Kidney (tissue), 14 donors: ENCODE data around the gene NEURL1B. TPM values are rescaled to one million over a fixed set of nuclear protein-coding genes. Genes with fewer than 3 reads are reported as not detected.
A peak's percentile ranks its signal among the peaks of the same experiment; 100 is the strongest.

Experiments
- DNase-seq, 5 donors: peaks; one replicate each; pipeline ENCODE4 v3.0.0-alpha.2; 2013 to 2020
- FAIRE-seq: peaks from 2 replicates; lab custom pipeline; 2012; peaks lifted over from hg19 to GRCh38; lab: Jason Lieb, UNC
- H3K27ac ChIP-seq, 2 donors: one replicate each; pipeline ENCODE4 v1.7.0; 2013; ENCODE audit warnings: low read depth in 2 of 2, low read length in 2 of 2, inconsistent platforms in 1 of 2
- H3K27me3 ChIP-seq: one replicate; pipeline ENCODE4 v1.7.1; 2013; ENCODE audit warnings: low read length, inconsistent platforms; ENCODE audit not compliant: control insufficient read depth, insufficient read depth
- H3K36me3 ChIP-seq, 3 donors: one replicate each; pipeline versions ENCODE4 v1.7.0 to v1.7.1; 2013; ENCODE audit warnings: low read length in 3 of 3, control low read depth in 1 of 3, inconsistent platforms in 1 of 3; ENCODE audit not compliant: insufficient read depth in 3 of 3, control insufficient read depth in 2 of 3
- H3K4me1 ChIP-seq, 3 donors: one replicate each; pipeline versions ENCODE4 v1.7.0 to v1.7.1; 2013; ENCODE audit warnings: low read length in 3 of 3, inconsistent platforms in 1 of 3, low read depth in 1 of 3; ENCODE audit not compliant: control insufficient read depth in 2 of 3, insufficient read depth in 2 of 3
- H3K4me3 ChIP-seq, 3 donors: one replicate each; pipeline versions ENCODE4 v1.7.0 to v1.8.1; 2013; ENCODE audit warnings: low read length in 3 of 3, control low read depth in 1 of 3, inconsistent platforms in 1 of 3
- H3K9ac ChIP-seq, 3 donors: one replicate each; pipeline versions ENCODE4 v1.7.0 to v1.7.1; 2013; ENCODE audit warnings: low read length in 3 of 3, control low read depth in 1 of 3, inconsistent platforms in 1 of 3
- H3K9me3 ChIP-seq, 3 donors: one replicate each; pipeline versions ENCODE4 v1.7.0 to v1.7.1; 2013; ENCODE audit warnings: low read length in 3 of 3, control low read depth in 1 of 3, inconsistent platforms in 1 of 3; ENCODE audit not compliant: control insufficient read depth in 2 of 3, insufficient read depth in 1 of 3
- CTCF ChIP-seq: IDR thresholded peaks from 3 replicates; pipeline ENCODE4 v1.5.1; 2012; ENCODE audit warnings: mild to moderate bottlenecking, moderate library complexity, borderline replicate concordance; ENCODE audit not compliant: insufficient read depth; ENCODE audit errors: extremely low read depth
- intact Hi-C: fragments of 100-400 bp; cut with DNase I; formaldehyde crosslinking; loops from one replicate; pipeline ENCODE4 v1.11.1; 2022
- polyA plus RNA-seq: library from polyadenylated mRNA; stranded (reverse); fragments of 350-450 nt; fragmentation: Illumina TruSeq; extraction: RNeasy Lipid Tissue Mini Kit (QIAGEN cat#74804); gene quantifications from one replicate; pipeline ENCODE4 v1.2.3, GENCODE V29; 2014; ENCODE audit warnings: low read depth, low replicate concordance; ENCODE audit not compliant: insufficient read depth
- total RNA-seq: library from RNA; stranded (reverse); fragmentation: NEBNext Ultra II Directional; extraction: Animal tissue kit (Norgen Biotek cat#: 25700); gene quantifications from one replicate; pipeline ENCODE4 v1.2.1, GENCODE V29; 2021
- donor health status: control.
- donor health status: control.
- donor health status: control.
- donor health status: control.
- donor health status: control.
- donor health status: DM: yes; HTN: yes; CAD: no.
- donor health status: Normal renal cell carcinoma (clear cell type).

Gene NEURL1B
- total and polyA plus RNA-seq, 2 donors from 2014 or later: 5.4 to 42.6 TPM

DNA sequence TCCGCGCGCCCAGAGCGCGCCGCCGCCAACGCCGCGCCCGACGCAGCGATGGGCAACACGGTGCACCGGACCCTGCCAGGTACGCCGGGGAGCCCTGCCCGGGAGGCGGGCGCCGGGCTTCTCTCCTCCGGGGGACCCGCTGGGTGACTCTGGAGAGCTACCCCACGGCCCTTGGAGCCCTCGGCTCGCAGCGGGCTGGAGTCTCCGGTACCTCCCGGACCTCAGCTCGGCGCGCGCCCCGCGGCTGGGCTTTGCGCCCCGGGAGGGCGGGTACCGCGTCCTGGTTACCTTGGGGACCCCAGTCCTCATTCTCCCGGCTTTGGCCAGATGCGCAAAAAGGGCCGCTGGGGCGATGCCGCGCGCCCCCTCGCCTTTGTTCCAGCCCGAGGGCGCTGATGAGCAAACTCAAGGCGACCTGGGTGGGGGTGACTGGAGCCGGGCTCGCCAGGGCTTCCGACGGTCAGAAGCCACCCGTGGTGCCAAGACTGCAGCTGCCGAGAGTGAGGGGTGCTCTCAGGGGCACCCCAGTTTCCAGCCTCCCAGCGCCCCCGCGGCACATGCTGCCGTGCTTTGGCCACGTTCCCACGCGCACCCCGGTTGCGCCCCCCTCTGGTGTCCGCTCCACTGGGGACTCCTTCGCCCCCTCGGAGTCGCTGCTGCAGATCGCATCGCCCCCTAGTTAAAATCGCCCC, 442 bp downstream of the NEURL1B start:
- FAIRE-seq: no peak
- peak overlapping the region in 2 of 3 donors; percentile 16 to 62 for H3K9ac ChIP-seq
- peak; percentile 12 for TF ChIP-seq CTCF

GRCh38 chr5:172642051-172642409, 967 bp downstream of the NEURL1B start:
- TF ChIP-seq CTCF: no peak
- DNase-seq (no peak), FAIRE-seq (no peak)
- Histone ChIP-seq H3K27me3 (no peaks in the 10 kb centered on the region), H3K9ac (peak overlapping the region in 1 of 3 donors; percentile 62), H3K27ac (peak overlapping the region; percentile 73 to 86), H3K36me3 (no peaks in the 10 kb centered on the region), H3K4me3 (peak overlapping the region; percentile 37 to 60 (median 47)), H3K4me1 (peaks cover 0 to 20% (median 0%) of the 10 kb centered on the region in 3 donors), H3K9me3 (no peaks in the 10 kb centered on the region)
- intact Hi-C loops: no loop called here

More for the DNA sequence above, 442 bp downstream of the NEURL1B start:
- no peaks in the 10 kb centered on the region for H3K36me3 ChIP-seq
- H3K27me3 ChIP-seq: no peaks in the 10 kb centered on the region
- intact Hi-C loops: no loop called here
- no peaks in the 10 kb centered on the region for H3K9me3 ChIP-seq
- H3K27ac ChIP-seq: peak overlapping the region; percentile 73 to 86
- H3K4me3 ChIP-seq: peak overlapping the region; percentile 37 to 60 (median 47)
- peak; percentile 37 to 77 (median 57) for DNase-seq
- peaks cover 0 to 18% (median 0%) of the 10 kb centered on the region in 3 donors for H3K4me1 ChIP-seq

DNA sequence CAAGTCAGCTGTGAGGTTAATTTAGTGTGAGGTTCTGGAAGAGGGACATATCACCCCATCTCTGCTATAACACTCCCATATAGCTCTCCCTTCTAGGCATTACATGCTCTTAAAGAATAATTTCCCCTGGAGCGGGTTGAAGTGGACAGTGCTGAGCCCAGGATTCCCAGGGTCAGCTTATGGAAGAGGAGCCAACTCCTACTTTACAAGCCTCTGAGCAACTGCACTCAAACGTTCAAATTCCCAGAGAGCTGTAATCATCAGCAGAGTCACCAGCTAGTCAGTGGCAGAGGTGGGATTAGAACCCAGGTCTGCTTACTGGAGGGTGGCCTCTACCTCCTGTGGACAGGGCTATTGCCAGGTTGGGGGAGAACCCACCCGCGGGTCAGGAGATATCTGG, 1.4 kb downstream of the NEURL1B start:
- Histone ChIP-seq H3K4me1 (peaks cover 0 to 23% (median 0%) of the 10 kb centered on the region in 3 donors), H3K27me3 (no peaks in the 10 kb centered on the region), H3K36me3 (no peaks in the 10 kb centered on the region), H3K9me3 (no peaks in the 10 kb centered on the region), H3K4me3 (peak overlapping the region in 2 of 3 donors; percentile 47 to 60), H3K9ac (peak overlapping the region in 1 of 3 donors; percentile 62), H3K27ac (peak overlapping the region; percentile 36 to 73)
- no peak for TF ChIP-seq CTCF
- intact Hi-C loops: no loop called here
- FAIRE-seq (no peak), DNase-seq (no peak)
